ENCODE data around the gene SPPL2A. TPM values are rescaled to one million over a fixed set of nuclear protein-coding genes. Genes with fewer than 3 reads are reported as not detected.

SPPL2A gene
- total RNA-seq, 1 donor from 2014 or later, result 78.0 TPM

DNA sequence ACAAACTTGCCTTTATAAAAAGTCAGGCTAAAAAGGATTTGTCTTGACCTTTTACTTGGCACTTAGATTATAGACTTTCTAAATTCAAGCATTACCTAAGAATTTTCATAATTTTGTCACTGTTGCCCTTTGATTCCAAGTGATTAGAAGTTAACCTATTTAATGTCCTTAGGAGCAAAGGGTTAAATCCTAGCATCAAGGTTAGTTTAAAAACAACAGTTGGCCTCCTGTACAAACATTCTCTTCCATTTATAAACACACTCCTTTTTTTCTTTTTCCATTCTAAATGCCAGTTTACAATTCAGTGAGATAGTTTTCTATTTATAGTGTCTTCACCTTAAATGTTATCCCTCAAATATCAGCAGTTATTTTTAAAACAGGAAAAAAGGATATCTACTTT, 18.4 kb upstream of the SPPL2A start:
- DNase-seq, result no peak
- H3K27ac ChIP-seq (replicated peaks), result peak overlapping the region; percentile 21
- no peaks in the 10 kb centered on the region for H3K9me3 ChIP-seq (replicated peaks)
- intact Hi-C loops (cut with micrococcal nuclease), result no loop called here
- no peaks in the 10 kb centered on the region for H3K27me3 ChIP-seq (ENCODE audit: low read depth)
- H3K4me1 ChIP-seq, result peaks cover 20% of the 10 kb centered on the region
- no peak overlapping the region for H3K4me3 ChIP-seq
- TF ChIP-seq, protein P1, sequence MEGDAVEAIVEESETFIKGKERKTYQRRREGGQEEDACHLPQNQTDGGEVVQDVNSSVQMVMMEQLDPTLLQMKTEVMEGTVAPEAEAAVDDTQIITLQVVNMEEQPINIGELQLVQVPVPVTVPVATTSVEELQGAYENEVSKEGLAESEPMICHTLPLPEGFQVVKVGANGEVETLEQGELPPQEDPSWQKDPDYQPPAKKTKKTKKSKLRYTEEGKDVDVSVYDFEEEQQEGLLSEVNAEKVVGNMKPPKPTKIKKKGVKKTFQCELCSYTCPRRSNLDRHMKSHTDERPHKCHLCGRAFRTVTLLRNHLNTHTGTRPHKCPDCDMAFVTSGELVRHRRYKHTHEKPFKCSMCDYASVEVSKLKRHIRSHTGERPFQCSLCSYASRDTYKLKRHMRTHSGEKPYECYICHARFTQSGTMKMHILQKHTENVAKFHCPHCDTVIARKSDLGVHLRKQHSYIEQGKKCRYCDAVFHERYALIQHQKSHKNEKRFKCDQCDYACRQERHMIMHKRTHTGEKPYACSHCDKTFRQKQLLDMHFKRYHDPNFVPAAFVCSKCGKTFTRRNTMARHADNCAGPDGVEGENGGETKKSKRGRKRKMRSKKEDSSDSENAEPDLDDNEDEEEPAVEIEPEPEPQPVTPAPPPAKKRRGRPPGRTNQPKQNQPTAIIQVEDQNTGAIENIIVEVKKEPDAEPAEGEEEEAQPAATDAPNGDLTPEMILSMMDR (IDR thresholded peaks at IDR 0.05; ENCODE audit: borderline replicate concordance), result no peak
- H3K36me3 ChIP-seq, result no peaks in the 10 kb centered on the region

DNA sequence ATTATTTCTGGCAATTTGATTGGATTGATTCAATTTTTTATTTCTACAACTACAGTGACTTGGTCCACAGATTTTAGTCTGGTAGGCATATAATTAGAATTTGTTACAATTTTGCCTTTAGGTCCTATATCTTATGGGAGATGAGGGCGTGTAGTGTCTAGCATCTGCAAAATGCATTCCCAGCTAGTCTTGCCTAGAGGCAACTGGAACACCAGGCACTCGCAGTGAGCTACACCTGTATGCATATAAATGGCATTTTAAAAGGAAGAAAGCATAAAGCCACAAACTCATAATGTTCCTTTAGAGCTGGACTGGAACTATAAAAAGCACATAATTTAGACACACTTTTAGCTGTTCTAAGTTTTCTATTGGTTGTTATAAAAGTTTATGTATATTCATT, 17.9 kb upstream of the SPPL2A start:
- H3K36me3 ChIP-seq, result no peaks in the 10 kb centered on the region
- no peaks in the 10 kb centered on the region for H3K27me3 ChIP-seq (ENCODE audit: low read depth)
- intact Hi-C loops (cut with micrococcal nuclease), result no loop called here
- peaks cover 20% of the 10 kb centered on the region for H3K4me1 ChIP-seq
- H3K9me3 ChIP-seq (replicated peaks), result no peaks in the 10 kb centered on the region
- no peak for DNase-seq
- no peak overlapping the region for H3K4me3 ChIP-seq
- TF ChIP-seq, protein P1 (IDR thresholded peaks at IDR 0.05; ENCODE audit: borderline replicate concordance), result no peak
- H3K27ac ChIP-seq (replicated peaks), result peak overlapping the region; percentile 21

DNA sequence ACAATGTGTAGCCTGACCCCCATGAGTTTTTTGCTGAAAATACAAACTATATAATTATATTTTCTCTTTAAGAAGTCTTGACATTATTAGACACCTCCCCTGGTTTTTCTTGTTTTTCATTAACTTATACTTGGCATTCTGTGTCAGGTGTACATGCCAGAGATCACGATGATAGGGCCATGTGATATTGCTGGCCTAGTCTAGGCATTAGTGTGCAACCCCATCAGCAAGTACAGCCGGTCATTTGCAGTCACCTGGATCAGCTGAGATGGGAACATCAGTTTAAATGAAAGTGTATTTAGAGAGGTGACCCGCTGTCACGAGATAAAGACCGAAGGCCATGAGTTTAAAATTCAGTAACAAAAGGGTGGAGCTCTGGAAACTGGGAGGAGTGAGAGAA, 12.6 kb upstream of the SPPL2A start:
- Histone ChIP-seq H3K36me3 (no peaks in the 10 kb centered on the region), H3K27ac (replicated peaks) (no peak overlapping the region), H3K4me3 (no peak overlapping the region), H3K4me1 (peaks cover 18% of the 10 kb centered on the region), H3K9me3 (replicated peaks) (no peaks in the 10 kb centered on the region), H3K27me3 (ENCODE audit: low read depth) (no peaks in the 10 kb centered on the region)
- intact Hi-C loops (cut with micrococcal nuclease), result no loop called here
- TF ChIP-seq, protein P1 (IDR thresholded peaks at IDR 0.05; ENCODE audit: borderline replicate concordance), result no peak
- no peak for DNase-seq

- Histone ChIP-seq H3K36me3 (no peaks in the 10 kb centered on the region), H3K4me1 (peaks cover 18% of the 10 kb centered on the region), H3K27me3 (ENCODE audit: low read depth) (no peaks in the 10 kb centered on the region), H3K4me3 (no peak overlapping the region), H3K27ac (replicated peaks) (no peak overlapping the region), H3K9me3 (replicated peaks) (no peaks in the 10 kb centered on the region)
- intact Hi-C loops (cut with micrococcal nuclease), result no loop called here
- DNase-seq, result no peak
- TF ChIP-seq, protein P1 (IDR thresholded peaks at IDR 0.05; ENCODE audit: borderline replicate concordance), result no peak
Measured at GRCh38 chr15:50777042-50777441, 11.5 kb upstream of the SPPL2A start.

GRCh38 chr15:50774450-50774849, 8.9 kb upstream of the SPPL2A start:
- Histone ChIP-seq H3K36me3 (no peaks in the 10 kb centered on the region), H3K27me3 (ENCODE audit: low read depth) (no peaks in the 10 kb centered on the region), H3K4me3 (no peak overlapping the region), H3K9me3 (replicated peaks) (no peaks in the 10 kb centered on the region), H3K27ac (replicated peaks) (no peak overlapping the region), H3K4me1 (peaks cover 6% of the 10 kb centered on the region)
- intact Hi-C loops (cut with micrococcal nuclease), result no loop called here
- TF ChIP-seq, protein P1 (IDR thresholded peaks at IDR 0.05; ENCODE audit: borderline replicate concordance), result no peak
- DNase-seq, result no peak

DNA sequence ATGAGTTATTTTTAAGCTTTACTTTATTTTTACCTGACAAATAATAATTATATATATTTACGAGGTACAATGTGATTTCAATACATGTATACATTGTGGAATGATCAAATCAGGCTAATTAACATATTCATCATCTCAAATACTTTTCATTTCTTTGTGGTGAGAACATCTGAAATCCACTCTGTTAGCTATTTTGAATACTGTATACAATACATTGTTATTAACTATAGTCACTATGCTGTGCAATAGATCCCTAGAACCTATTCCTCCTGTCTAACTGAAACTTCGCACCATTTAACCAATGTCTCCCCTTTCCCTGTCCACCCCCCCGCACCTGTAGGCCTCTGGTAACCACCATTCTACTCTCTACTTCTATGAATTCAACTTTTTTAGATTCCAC, 7.9 kb upstream of the SPPL2A start:
- intact Hi-C loops (cut with micrococcal nuclease), result no loop called here

More for the DNA sequence above, 7.9 kb upstream of the SPPL2A start:
- DNase-seq, result no peak
- Histone ChIP-seq H3K36me3 (no peaks in the 10 kb centered on the region), H3K27ac (replicated peaks) (no peak overlapping the region), H3K4me1 (peaks cover 6% of the 10 kb centered on the region), H3K9me3 (replicated peaks) (no peaks in the 10 kb centered on the region), H3K4me3 (no peak overlapping the region), H3K27me3 (ENCODE audit: low read depth) (no peaks in the 10 kb centered on the region)
- TF ChIP-seq, protein P1 (IDR thresholded peaks at IDR 0.05; ENCODE audit: borderline replicate concordance), result no peak
